AG20443 (cell line): ENCODE measurements around the gene CMSS1.
A peak's percentile ranks its signal among the peaks of the same experiment; 100 is the strongest.

ENCODE experiments used
- DNase-seq: peaks from one replicate; pipeline ENCODE4 v3.0.0; 2012; ENCODE audit warnings: low spot score, mixed read lengths

Gene CMSS1

GRCh38 chr3:100149130-100149529 lies 331.5 kb downstream of the CMSS1 start:
- DNase-seq = no peak

DNA sequence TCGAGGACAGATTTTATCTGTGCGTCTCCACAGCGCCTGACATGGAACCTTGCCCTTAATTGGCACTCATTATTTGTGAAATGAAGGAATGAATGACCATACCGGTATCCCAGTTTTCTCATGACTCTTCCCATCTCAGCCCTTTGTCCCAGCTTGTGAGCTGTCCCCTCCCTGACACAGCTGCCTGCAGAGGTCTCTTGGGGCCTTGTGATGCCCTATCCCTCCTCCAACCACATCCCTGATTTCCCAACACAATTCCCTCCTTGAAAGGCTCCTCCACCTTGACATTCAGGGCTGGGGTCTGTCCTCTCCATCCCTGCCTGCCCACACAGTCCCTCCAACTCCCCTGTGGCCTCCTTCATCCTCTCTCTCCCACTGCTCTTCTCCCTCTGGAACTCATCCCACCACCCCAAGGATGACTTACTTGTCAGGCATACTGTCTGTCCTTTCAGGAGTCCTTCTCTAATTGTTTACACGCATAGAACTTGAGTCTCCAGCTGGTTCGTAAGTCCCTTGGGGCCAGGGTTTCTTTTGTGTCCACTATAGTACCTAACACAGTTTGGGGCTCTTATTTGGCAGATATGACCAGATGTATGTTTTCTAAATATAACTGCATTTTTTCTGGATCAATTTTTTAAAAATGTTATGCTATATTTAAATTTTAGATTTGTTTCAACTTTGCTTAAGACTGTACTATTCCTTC lies 332.2 kb downstream of the CMSS1 start:
- no peak for DNase-seq

DNA sequence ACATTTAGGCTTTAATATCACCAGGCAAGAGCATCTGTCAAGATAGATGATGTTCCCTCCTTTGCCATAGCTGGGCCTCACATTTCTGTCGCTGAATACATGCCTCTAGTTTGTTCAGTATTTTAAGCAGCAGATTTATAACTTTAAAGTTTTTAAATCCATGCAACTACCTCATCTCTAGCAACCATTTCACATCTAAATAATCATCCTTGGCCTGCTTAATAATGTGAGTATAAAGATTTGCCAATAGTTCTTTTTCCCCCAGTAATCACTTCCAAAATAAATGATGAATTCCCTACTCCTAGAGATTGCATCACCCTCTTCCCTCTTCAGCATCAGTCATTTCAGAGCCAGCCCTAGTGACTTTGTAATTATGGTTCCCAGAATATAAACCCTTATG lies 332.8 kb downstream of the CMSS1 start:
- peak; percentile 57 for DNase-seq

DNA sequence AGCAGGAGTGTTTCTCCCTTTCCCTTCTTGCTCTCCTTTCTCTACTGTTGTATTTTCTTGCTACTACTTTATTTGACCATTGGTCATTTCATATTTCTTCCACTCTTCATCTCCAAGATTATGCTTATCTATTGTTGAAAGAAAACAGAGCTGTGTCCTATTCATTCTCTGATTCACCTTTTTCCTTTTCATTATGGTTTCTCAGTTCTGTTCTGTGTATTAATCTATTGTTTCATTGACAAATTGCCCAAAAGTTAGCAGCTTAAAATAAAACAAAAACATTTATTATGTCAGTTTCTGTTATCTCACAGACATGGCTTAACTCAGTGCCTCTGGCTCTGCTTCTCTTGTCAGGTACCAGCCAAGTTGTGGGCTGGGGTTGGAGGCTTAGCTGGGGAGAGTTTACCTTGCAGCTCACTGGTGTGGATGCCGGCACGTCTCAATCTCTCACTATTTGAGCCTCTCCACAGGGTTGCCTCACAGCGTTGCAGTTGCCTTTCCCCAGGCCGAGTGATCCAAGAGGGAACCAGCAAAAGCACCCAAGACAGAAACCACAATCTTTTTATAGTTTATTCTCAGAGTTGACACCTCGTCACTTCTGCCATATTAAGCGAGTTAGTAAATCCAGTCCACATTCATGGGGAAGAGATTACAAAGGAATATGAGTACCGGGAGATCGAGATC lies 333.5 kb downstream of the CMSS1 start:
- no peak for DNase-seq

DNA sequence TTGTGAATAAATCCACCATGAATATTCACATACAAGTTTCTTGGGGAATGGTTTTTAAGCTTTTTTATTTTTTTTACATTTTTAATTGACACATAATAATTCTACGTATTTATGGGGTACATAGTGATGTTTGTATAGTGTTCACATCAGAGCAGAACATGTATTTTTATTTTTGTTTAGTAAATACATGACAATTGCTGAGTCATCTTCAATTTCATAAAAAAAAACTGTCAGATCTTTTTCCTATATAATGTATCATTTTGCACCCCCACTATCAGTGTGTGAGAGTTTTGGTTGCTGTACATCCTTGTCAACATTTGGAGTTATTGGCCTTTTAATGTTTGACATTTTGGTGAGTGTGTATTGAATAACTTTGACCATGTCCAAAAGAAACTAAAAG lies 336.5 kb downstream of the CMSS1 start:
- no peak for DNase-seq

GRCh38 chr3:100155128-100155527 lies 337.5 kb downstream of the CMSS1 start:
- no peak for DNase-seq

GRCh38 chr3:100155590-100155989 lies 337.9 kb downstream of the CMSS1 start:
- no peak for DNase-seq

DNA sequence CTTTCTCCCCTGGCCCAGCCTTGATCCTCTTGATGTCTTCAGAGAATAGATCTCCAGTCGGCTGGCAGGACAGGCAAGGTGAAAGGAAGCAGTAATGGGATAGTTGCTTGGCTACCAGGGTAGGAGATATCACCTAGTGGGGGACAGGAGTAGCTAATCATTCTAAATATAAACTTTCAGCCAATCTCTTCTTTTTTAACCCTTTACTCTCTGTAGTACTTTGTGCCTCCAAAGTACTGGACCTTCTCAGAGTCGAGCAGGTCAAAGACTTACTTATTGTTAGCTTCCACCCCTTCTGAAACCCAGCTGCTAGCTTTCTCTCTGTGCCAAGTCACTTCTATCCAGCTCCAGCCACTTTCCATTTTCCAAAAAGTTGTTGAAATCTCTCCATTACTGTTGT lies 340.0 kb downstream of the CMSS1 start:
- DNase-seq = no peak

DNA sequence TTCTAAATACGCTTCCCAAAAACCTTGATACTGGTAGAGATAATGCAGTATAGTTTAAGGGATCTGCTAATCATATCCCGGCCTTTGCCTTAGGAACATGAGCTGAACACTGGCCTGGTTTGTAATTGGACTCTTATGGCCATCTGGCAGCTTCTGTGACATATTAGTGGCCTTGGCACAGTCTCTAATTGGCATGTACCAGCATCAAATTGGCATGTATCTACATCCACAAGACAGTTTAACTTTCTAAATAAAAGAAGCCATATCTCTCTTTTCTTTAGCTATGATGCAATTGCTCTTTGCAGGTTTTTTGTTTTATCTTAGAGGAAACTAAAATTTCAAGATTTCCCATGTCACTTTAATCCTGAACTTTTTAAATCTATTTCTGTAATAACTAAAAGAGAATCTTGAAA lies 341.3 kb downstream of the CMSS1 start:
- no peak for DNase-seq

DNA sequence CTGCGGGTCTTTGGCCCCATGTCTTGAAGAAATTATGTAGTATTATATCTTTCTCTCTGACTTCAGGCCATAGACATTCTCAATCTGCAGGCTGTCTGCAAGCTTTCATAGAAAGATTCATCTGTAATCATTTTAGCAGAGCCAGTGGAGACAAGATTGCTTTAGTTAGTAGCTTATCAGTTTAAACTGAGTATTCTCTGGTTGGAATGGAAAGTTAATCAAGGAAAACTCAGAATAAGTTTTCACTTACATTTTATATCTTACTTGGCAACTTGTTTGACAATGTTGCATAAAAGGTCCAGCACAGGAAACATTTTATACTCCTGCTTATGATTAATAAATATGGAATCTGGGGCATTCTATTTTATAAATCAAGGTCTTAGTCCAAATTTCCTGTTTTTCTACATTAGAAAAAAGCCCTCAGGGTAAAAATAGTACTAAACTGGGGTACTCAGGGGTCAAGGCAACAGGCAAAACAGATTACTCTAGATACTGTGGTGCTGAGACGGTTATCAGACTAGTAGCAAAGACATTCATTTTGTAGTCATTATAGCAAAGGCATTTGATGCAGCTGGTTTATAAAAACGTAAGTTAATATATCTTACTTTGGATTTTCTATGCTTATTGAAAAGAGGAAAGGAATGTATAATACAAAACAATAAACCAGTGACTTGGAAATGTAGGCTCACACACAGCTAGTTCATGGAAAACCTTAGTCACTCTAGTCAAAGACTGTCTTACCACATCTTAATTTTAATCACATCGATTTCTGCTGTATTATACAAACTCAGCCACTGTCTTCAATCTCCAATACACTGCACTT lies 341.9 kb downstream of the CMSS1 start:
- peak; percentile 53 for DNase-seq

GRCh38 chr3:100160521-100160920 lies 342.9 kb downstream of the CMSS1 start:
- no peak for DNase-seq

- no peak for DNase-seq
Observed at GRCh38 chr3:100163787-100164186, 346.1 kb downstream of the CMSS1 start.

- no peak for DNase-seq
Observed at GRCh38 chr3:100164743-100165142, 347.1 kb downstream of the CMSS1 start.

GRCh38 chr3:100165926-100166550 lies 348.4 kb downstream of the CMSS1 start:
- DNase-seq = no peak

GRCh38 chr3:100169201-100169920 lies 351.7 kb downstream of the CMSS1 start:
- DNase-seq = no peak

DNA sequence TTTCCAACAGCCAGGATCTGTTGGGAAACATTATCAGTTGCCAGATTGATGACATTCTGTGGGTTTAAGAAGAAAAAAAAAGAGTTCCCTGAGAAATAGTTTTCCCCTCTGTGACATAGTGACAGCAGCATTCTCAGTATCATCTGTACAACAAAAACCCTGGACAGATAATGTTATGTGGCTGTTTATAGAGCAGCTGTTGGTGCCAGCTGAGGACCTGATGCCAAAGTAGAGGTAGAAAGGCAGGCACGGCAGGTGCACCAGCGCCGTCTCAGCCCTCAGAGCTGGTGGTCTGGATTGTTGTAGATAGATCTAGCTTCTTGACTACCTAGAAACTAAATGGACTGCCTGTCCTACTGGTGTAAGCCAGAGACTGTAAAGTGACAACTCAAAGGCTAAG lies 352.8 kb downstream of the CMSS1 start:
- no peak for DNase-seq

DNA sequence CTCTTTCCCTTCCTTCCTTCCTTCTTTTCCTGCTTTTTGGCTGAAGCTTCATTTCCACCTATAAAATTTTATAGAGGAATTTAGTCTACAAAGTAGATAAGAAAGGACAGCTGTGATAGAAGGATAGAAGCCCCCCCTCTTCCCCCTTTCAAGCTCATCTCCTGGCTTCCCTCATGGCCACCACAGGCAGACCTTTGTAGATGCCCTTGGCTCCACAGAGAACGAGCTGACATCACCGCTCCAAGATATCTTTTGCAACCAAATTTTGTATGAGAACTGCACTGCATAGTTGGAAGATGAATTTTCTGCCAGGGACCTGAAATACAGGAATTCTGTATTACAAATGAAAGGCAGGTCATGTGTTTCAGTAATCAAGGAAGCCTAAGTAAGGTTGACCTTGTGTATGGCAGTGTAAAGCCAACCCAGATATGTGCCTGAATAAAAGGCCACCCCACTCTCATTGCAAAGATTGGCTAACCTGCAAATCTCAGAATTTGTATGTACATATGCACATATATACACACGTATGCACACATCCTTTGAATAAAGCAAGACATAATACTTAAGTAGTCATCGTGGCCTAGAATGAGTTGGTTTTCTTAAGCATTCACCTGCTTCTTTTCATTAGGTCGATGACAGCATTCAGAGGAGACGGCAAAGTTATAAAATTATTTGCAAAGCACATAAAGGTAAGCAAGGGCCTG lies 353.7 kb downstream of the CMSS1 start:
- DNase-seq = no peak

DNA sequence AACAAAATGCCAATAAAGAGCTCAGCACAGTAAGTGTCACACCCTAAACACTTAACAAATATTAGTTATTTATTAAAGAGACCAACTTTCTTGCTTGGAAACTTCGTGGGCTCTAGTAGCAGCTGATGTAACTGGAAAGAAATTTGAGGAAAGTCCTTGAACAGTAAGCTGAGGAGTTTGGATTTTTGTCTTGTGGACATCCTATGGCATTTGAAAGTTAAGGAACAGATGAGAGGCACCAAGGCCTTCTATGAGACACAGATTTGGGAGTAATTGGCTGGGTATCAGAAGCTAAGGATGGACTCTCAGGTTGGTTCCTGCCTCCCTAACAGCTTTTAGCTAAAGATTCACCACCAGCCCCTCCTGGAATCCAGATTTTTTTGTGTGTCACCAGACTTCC lies 356.3 kb downstream of the CMSS1 start:
- DNase-seq = no peak

GRCh38 chr3:100175637-100176280 lies 358.1 kb downstream of the CMSS1 start:
- DNase-seq = no peak

- DNase-seq = no peak
Observed at GRCh38 chr3:100179692-100180349, 362.2 kb downstream of the CMSS1 start.
